HG02981 (cell line): ENCODE data around the gene HCK.

Experiments used
- ATAC-seq: cut with Tn5 transposase; IDR thresholded peaks from one replicate; pipeline ENCODE4 v1.9.1; 2021; ENCODE audit warnings: mild to moderate bottlenecking, moderate library complexity; ENCODE audit not compliant: unreplicated experiment

The HCK gene

GRCh38 chr20:32057656-32058184 lies 5.7 kb downstream of the HCK start:
- ATAC-seq, result no peak

DNA sequence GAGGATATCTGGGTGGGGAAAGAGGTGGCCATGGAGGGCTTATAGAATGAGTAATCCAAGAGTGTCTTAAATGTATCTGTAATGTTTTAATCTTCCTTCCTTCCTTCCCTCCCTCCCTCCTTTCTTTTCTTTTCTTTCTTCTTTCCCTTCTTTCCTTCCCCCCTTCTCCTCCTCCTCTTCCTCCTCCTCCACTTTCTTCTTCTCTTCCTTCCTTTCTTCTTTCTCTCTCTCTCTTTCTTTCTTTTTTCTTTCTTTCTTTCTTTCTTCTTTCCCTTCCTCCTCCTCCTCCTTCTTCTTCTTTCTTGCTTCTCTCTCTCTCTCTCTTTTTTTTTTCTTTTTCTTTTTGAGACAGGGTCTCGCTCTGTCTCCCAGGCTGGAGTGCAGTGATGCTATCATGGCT lies 7.1 kb downstream of the HCK start:
- ATAC-seq, result no peak

GRCh38 chr20:32062776-32063170 lies 10.7 kb downstream of the HCK start:
- ATAC-seq, result no peak

GRCh38 chr20:32063695-32064094 lies 11.7 kb downstream of the HCK start:
- ATAC-seq, result no peak

- ATAC-seq, result no peak
Observed at GRCh38 chr20:32064667-32065066, 12.6 kb downstream of the HCK start.

- ATAC-seq, result no peak
Observed at GRCh38 chr20:32067234-32067821, 15.3 kb downstream of the HCK start.

- no peak for ATAC-seq
Observed at GRCh38 chr20:32068174-32068573, 16.1 kb downstream of the HCK start.

GRCh38 chr20:32069711-32070110 lies 17.7 kb downstream of the HCK start:
- ATAC-seq, result no peak

DNA sequence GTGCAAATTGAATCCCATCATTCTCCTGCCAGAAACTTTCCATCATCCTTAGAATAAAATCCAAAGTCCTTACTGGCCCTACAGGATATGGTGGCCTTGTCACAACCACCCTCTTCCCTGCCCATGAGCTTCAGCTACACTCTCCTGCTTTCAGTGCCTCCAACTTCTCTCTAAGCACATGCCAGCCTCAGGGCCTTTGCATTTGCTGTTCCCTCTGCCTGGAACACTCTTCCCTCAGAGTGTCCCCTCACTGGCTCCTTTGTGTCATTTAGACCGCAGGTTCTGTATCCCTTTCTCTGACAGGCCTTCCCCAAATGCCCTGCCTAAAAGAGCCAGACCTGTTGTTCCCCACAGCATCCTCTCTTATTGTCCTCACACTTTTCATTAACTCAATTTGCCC lies 18.2 kb downstream of the HCK start:
- no peak for ATAC-seq

GRCh38 chr20:32070690-32071213 lies 18.7 kb downstream of the HCK start:
- ATAC-seq, result no peak

- no peak for ATAC-seq
Observed at GRCh38 chr20:32071395-32072167, 19.5 kb downstream of the HCK start.

DNA sequence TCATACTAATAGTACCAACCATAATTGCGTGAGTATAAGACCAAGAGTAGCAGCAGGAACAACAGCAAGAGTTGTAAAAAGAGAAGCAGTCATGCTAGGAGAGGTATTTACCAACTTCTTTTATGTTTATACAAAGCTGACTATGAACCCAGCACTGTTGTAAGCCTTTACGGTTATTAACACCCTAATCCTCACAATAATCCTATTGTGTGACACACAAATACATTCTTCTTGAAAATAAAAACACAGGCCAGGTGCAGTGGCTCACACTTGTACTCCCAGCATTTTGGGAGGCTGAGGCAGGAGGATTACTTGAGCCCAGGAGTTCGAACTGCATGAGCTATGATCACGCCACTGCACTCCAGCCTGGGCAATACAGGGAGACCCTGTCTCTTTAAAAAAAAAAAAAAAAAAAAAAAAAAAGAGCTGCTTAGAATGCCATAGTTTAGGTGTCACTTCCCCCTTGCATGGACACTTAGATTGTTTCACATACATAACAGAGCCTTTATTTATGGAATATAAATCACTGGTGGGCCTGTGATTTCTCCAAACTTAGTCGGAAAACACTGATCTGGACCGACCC lies 20.2 kb downstream of the HCK start:
- ATAC-seq, result no peak

DNA sequence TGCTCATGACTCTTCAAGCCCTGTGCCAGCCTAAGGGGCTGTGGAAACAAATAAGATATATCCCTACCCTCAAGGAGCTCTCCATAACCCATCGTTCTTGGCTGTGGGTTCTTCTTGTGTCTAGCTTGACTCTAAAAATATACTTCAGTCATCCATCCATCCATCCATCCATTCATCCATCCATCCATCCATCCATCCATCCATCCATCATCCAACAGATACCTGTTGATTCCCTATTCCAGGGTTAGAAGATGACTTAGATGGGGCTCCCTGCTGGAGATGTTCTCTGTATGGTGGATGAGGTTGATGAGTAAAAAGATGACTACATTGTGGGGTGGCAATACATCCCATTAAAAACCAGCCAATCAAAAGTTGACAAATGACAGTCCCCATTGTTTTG lies 23.5 kb downstream of the HCK start:
- ATAC-seq, result no peak

GRCh38 chr20:32077190-32077589 lies 25.1 kb downstream of the HCK start:
- ATAC-seq, result no peak

- no peak for ATAC-seq
Observed at GRCh38 chr20:32078322-32078721, 26.3 kb downstream of the HCK start.

- no peak for ATAC-seq
Observed at GRCh38 chr20:32078791-32079190, 26.7 kb downstream of the HCK start.

DNA sequence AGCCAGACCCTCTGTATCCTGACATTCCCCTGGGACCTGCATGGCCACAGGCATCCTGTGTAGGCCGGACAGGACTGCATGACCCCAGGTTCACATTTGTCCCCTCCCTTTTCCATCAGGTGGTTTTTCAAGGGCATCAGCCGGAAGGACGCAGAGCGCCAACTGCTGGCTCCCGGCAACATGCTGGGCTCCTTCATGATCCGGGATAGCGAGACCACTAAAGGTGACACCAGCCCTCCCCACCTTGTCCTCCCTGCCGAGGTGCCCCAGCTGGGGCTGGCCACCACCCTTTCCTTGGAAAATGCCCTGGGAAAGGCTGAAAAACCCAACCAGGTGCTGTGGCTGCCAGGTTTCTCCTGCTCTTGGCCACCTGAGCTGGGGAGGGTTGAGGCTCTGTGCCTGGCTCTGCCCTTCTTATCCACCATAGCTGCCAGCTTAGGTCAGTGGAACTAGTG lies 27.6 kb downstream of the HCK start:
- no peak for ATAC-seq

GRCh38 chr20:32080783-32081182 lies 28.7 kb downstream of the HCK start:
- ATAC-seq, result no peak

DNA sequence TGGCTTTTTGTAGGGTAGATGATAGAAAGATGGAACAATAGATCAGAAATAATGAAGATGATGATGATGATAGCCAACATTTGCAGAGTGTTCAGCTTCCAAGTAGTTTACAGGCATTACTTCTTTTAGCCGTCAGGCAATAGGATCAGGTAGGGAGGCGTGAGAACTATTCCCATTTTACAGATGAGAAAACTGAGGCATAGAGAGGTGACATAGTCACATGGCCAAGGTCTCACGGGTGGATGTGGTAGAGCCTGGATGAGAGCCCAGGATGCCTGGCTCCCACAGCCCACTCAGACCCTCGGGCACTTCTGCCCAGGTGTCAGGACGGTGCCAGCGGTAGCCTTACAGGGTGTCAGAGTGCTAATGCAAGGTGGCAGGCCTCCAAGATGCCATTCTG lies 31.4 kb downstream of the HCK start:
- ATAC-seq, result no peak

GRCh38 chr20:32087070-32087469 lies 35.0 kb downstream of the HCK start:
- no peak for ATAC-seq

- ATAC-seq, result no peak
Observed at GRCh38 chr20:32088759-32089158, 36.7 kb downstream of the HCK start.
